ENCODE results near the gene RUSF1. TPM values are rescaled to one million over a fixed set of nuclear protein-coding genes. Genes with fewer than 3 reads are reported as not detected.

Gene RUSF1
- total RNA-seq, 1 experiment from 2014 or later, result 30.5 TPM

- no peaks in the 10 kb centered on the region; the same call in 1 of the 2 replicates for H3K4me1 ChIP-seq
- H3K4me3 ChIP-seq (ENCODE audit: low read depth, low read length), result peak overlapping the region; percentile 47; the same call in 1 of the 2 replicates
- Mint-ChIP-seq H3K9me3 (ENCODE audit: unreplicated experiment) (no peaks in the 10 kb centered on the region), H3K4me1 (ENCODE audit: low read depth, unreplicated experiment) (peaks cover 24% of the 10 kb centered on the region), H3K27ac (ENCODE audit: unreplicated experiment) (peak overlapping the region; percentile 57), H3K36me3 (ENCODE audit: insufficient read depth, unreplicated experiment) (peaks cover 14% of the 10 kb centered on the region), H3K4me3 (ENCODE audit: unreplicated experiment) (peak overlapping the region; percentile 96), H3K27me3 (ENCODE audit: insufficient read depth, unreplicated experiment) (no peaks in the 10 kb centered on the region)
- ChIA-PET CTCF (interaction anchor here (1.0 kb wide), 1 partner anchor 21 kb away, joined by 3 read pairs; no protein-coding TSS in a partner anchor), POLR2A (no interaction called here)
- BruUV-seq (replicated peaks), result no TSS peak
- intact Hi-C loops (cut with micrococcal nuclease; ENCODE audit: unreplicated experiment), result no loop called here
- H3K36me3 ChIP-seq (ENCODE audit: control insufficient read depth, insufficient read depth, low read length), result no peaks in the 10 kb centered on the region
- TF ChIP-seq CTCF (IDR thresholded peaks at IDR 0.05; ENCODE audit: insufficient read depth in 1 of 2, low read depth in 1 of 2, low read length in 1 of 2, severe bottlenecking in 1 of 2, unreplicated experiment in 1 of 2), result peak in 1 of 2 experiments; percentile 16
- no peaks in the 10 kb centered on the region for H3K27me3 ChIP-seq (replicated peaks; ENCODE audit: control insufficient read depth, insufficient read depth, low read length)
- H3K9me3 ChIP-seq, result no peaks in the 10 kb centered on the region
- peak; percentile 69 to 75 for DNase-seq
Measured at GRCh38 chr16:31472709-31473203, 35.4 kb downstream of the RUSF1 start.

- Mint-ChIP-seq H3K9me3 (ENCODE audit: unreplicated experiment) (no peaks in the 10 kb centered on the region), H3K27me3 (ENCODE audit: insufficient read depth, unreplicated experiment) (no peaks in the 10 kb centered on the region), H3K4me3 (ENCODE audit: unreplicated experiment) (peak within 1 kb of the TSS; percentile 96), H3K36me3 (ENCODE audit: insufficient read depth, unreplicated experiment) (peaks cover 8% of the 10 kb centered on the region), H3K27ac (ENCODE audit: unreplicated experiment) (peak within 1 kb of the TSS; percentile 57), H3K4me1 (ENCODE audit: low read depth, unreplicated experiment) (peaks cover 24% of the 10 kb centered on the region)
- H3K9me3 ChIP-seq, result no peaks in the 10 kb centered on the region
- TF ChIP-seq CTCF (IDR thresholded peaks at IDR 0.05; ENCODE audit: insufficient read depth in 1 of 2, low read depth in 1 of 2, low read length in 1 of 2, severe bottlenecking in 1 of 2, unreplicated experiment in 1 of 2), result no peak
- intact Hi-C loops (cut with micrococcal nuclease; ENCODE audit: unreplicated experiment), result no loop called here
- POLR2A ChIA-PET, result interaction anchor here (1.3 kb wide), 1 partner anchor 12 kb away, joined by 17 read pairs; no protein-coding TSS in a partner anchor
- BruUV-seq (replicated peaks), result no TSS peak
- peak in 1 of 2 experiments; percentile 21 for DNase-seq
- peak within 1 kb of the TSS; percentile 47 for H3K4me3 ChIP-seq (ENCODE audit: low read depth, low read length)
- no peaks in the 10 kb centered on the region for H3K27me3 ChIP-seq (replicated peaks; ENCODE audit: control insufficient read depth, insufficient read depth, low read length)
- no peaks in the 10 kb centered on the region; the same call in 1 of the 2 replicates for H3K4me1 ChIP-seq
- CTCF ChIA-PET, result interaction anchor here (0.6 to 1.0 kb wide), 2 partner anchors 21 to 29 kb away, joined by 3 read pairs; no protein-coding TSS in a partner anchor
- no peaks in the 10 kb centered on the region for H3K36me3 ChIP-seq (ENCODE audit: control insufficient read depth, insufficient read depth, low read length)
Measured at GRCh38 chr16:31471875-31472708, 36.1 kb downstream of the RUSF1 start, which contains the start of gene TGFB1I1. Gene TGFB1I1, plus strand, starts transcription at chr16:31472152. Its CDS starts 37 bp downstream, at chr16:31472189.

- TF ChIP-seq CTCF (IDR thresholded peaks at IDR 0.05; ENCODE audit: insufficient read depth in 1 of 2, low read depth in 1 of 2, low read length in 1 of 2, severe bottlenecking in 1 of 2, unreplicated experiment in 1 of 2), result no peak
- no peaks in the 10 kb centered on the region for H3K27me3 Mint-ChIP-seq (ENCODE audit: insufficient read depth, unreplicated experiment)
- no peaks in the 10 kb centered on the region for H3K9me3 ChIP-seq
- H3K4me3 ChIP-seq (ENCODE audit: low read depth, low read length), result peak overlapping the region; percentile 47
- DNase-seq, result no peak
- ChIA-PET POLR2A (interaction anchor here (1.3 kb wide), 1 partner anchor 12 kb away, joined by 17 read pairs; no protein-coding TSS in a partner anchor), CTCF (interaction anchor here (0.6 kb wide), 1 partner anchor 30 kb away, joined by 3 read pairs; no protein-coding TSS in a partner anchor)
- no peaks in the 10 kb centered on the region for H3K27me3 ChIP-seq (replicated peaks; ENCODE audit: control insufficient read depth, insufficient read depth, low read length)
- intact Hi-C loops (cut with micrococcal nuclease; ENCODE audit: unreplicated experiment), result no loop called here
- peaks cover 22% of the 10 kb centered on the region for H3K4me1 Mint-ChIP-seq (ENCODE audit: low read depth, unreplicated experiment)
- no peaks in the 10 kb centered on the region; the same call in 1 of the 2 replicates for H3K4me1 ChIP-seq
- no peaks in the 10 kb centered on the region for H3K9me3 Mint-ChIP-seq (ENCODE audit: unreplicated experiment)
- BruUV-seq (replicated peaks), result no TSS peak
- H3K36me3 Mint-ChIP-seq (ENCODE audit: insufficient read depth, unreplicated experiment), result peaks cover 8% of the 10 kb centered on the region
- no peaks in the 10 kb centered on the region for H3K36me3 ChIP-seq (ENCODE audit: control insufficient read depth, insufficient read depth, low read length)
- H3K4me3 Mint-ChIP-seq (ENCODE audit: unreplicated experiment), result peak overlapping the region; percentile 96
- no peak overlapping the region for H3K27ac Mint-ChIP-seq (ENCODE audit: unreplicated experiment)
Measured at GRCh38 chr16:31471241-31471874, 36.8 kb downstream of the RUSF1 start.
